HCT116 (cell line): Measurements from ENCODE around the gene RAP1GAP2. TPM values are rescaled to one million over a fixed set of nuclear protein-coding genes. Genes with fewer than 3 reads are reported as not detected.

Experiments used
- ATAC-seq: fragments of 200-7000 bp; cut with Tn5 transposase; 2 replicates; pipeline ENCODE4 v1.9.1; 2020; ENCODE audit warnings: mild to moderate bottlenecking, moderate library complexity
- BruUV-seq: library from RNA; stranded (reverse); fragments of 400-500 nt; replicated peaks from 2 replicates; lab custom pipeline; 2021; lab: Mats Ljungman, UMichigan
- CTCF ChIA-PET: fragments of 300-600 bp; sonication (Branson Sonifier 250); formaldehyde crosslinking; loops from one replicate; lab custom pipeline; 2021; ENCODE audit warnings: antibody characterized with exemption; lab: Charles Lee
- POLR2A ChIA-PET: fragments of 300-600, 350-600 bp; sonication (Branson Sonifier 250); formaldehyde crosslinking; loops from one replicate; lab custom pipeline; 2021; ENCODE audit warnings: antibody characterized with exemption; lab: Charles Lee
- RAD21 ChIA-PET, 2 experiments: fragments of 300-600 bp; sonication (Branson Sonifier 250); formaldehyde crosslinking; loops; one replicate each; lab custom pipeline; 2023; ENCODE audit warnings: low total read pairs in 2 of 2; ENCODE audit not compliant: uncharacterized antibody in 2 of 2, unreplicated experiment in 2 of 2, low non-redundant PET in 1 of 2; lab: Charles Lee
- DNase-seq: peaks from one replicate; pipeline ENCODE4 v3.0.0-alpha.2; 2010; ENCODE audit warnings: low read depth, low spot score
- H2AFZ ChIP-seq: fragments of 200-600 bp; shearing (Covaris generic), sonication (generic); 2 replicates; pipeline ENCODE4 v1.6.1; 2017; ENCODE audit warnings: low read depth, mixed run types, mixed read lengths, antibody characterized with exemption, low read length; ENCODE audit not compliant: poor library complexity, severe bottlenecking
- H3K27ac ChIP-seq: 2 replicates; pipeline ENCODE4 v1.5.1; 2012; ENCODE audit warnings: low read depth, low read length
- H3K27me3 ChIP-seq: fragments of 200-600 bp; sonication (generic); 2 replicates; pipeline ENCODE4 v1.6.1; 2016; ENCODE audit warnings: mixed run types, low read length, mixed read lengths; ENCODE audit not compliant: insufficient read depth
- H3K36me3 ChIP-seq, 2 experiments: fragments of 200-500 bp in 1 of 2; fragments of 200-600 bp in 1 of 2; sonication (Bioruptor generic) in 1 of 2; sonication (generic) in 1 of 2; 2 replicates each; pipeline versions ENCODE4 v1.5.1 to v1.6.1; 2014 to 2016; ENCODE audit warnings: low read length in 2 of 2, inconsistent platforms in 1 of 2, mixed read lengths in 1 of 2, mixed run types in 1 of 2; ENCODE audit not compliant: insufficient read depth in 2 of 2, control insufficient read depth in 1 of 2
- H3K4me1 ChIP-seq, 2 experiments: fragments of 200-600 bp in 1 of 2; sonication (generic) in 1 of 2; 2 replicates each; pipeline versions ENCODE4 v1.5.1 to v1.6.1; 2012 to 2017; ENCODE audit warnings: low read length in 2 of 2, inconsistent platforms in 1 of 2, mild to moderate bottlenecking in 1 of 2, mixed read lengths in 1 of 2, mixed run types in 1 of 2, moderate library complexity in 1 of 2; ENCODE audit not compliant: insufficient read depth in 2 of 2, control insufficient read depth in 1 of 2
- H3K4me2 ChIP-seq: fragments of 200-600 bp; sonication (generic); 2 replicates; pipeline ENCODE4 v1.6.1; 2017; ENCODE audit warnings: mixed run types, low read length, mixed read lengths
- H3K4me3 ChIP-seq, 2 experiments: fragments of 200-600 bp in 1 of 2; sonication (generic) in 1 of 2; replicated peaks in 1 of 2; 2 replicates each; pipeline ENCODE4 v1.5.1; 2011 to 2016; ENCODE audit warnings: low read length in 2 of 2, control low read depth in 1 of 2, low read depth in 1 of 2, mild to moderate bottlenecking in 1 of 2, mixed read lengths in 1 of 2, mixed run types in 1 of 2
- H3K79me2 ChIP-seq: fragments of 200-600 bp; sonication (generic); 2 replicates; pipeline ENCODE4 v1.6.1; 2017; ENCODE audit warnings: mild to moderate bottlenecking, mixed run types, low read length, moderate library complexity, mixed read lengths; ENCODE audit not compliant: insufficient read depth
- H3K9ac ChIP-seq: fragments of 200-600 bp; sonication (generic); 2 replicates; pipeline ENCODE4 v1.6.1; 2016; ENCODE audit warnings: low read length, mixed read lengths
- H3K9me2 ChIP-seq: fragments of 200-600 bp; sonication (generic), shearing (Covaris generic); 2 replicates; pipeline ENCODE4 v1.6.1; 2017; ENCODE audit warnings: mixed run types, mild to moderate bottlenecking, moderate library complexity; ENCODE audit not compliant: insufficient read depth
- H3K9me3 ChIP-seq, 2 experiments: fragments of 200-500 bp in 1 of 2; fragments of 200-600 bp in 1 of 2; sonication (Bioruptor generic) in 1 of 2; sonication (generic) in 1 of 2; 2 replicates each; pipeline ENCODE4 v1.6.1; 2014 to 2017; ENCODE audit warnings: low read length in 2 of 2, mixed read lengths in 2 of 2, inconsistent platforms in 1 of 2, low read depth in 1 of 2, mild to moderate bottlenecking in 1 of 2, mixed run types in 1 of 2, moderate library complexity in 1 of 2; ENCODE audit not compliant: control insufficient read depth in 1 of 2, insufficient read depth in 1 of 2
- H4K20me1 ChIP-seq: fragments of 200-600 bp; sonication (generic), shearing (Covaris generic); 2 replicates; pipeline ENCODE4 v1.6.1; 2017; ENCODE audit warnings: mixed run types, mild to moderate bottlenecking, moderate library complexity; ENCODE audit not compliant: insufficient read depth
- CEBPB ChIP-seq: IDR thresholded peaks from 2 replicates; pipeline ENCODE4 v1.6.1; 2012; ENCODE audit warnings: low read depth
- CTCF ChIP-seq, 3 experiments: fragments of 200-600 bp in 1 of 3; sonication (generic) in 1 of 3; IDR thresholded peaks in 2 of 3; conservative IDR thresholded peaks in 1 of 3; 2 replicates each; pipeline ENCODE4 v1.5.1; 2012 to 2017; ENCODE audit warnings: low read depth in 2 of 3, low read length in 2 of 3, antibody characterized with exemption in 1 of 3, borderline replicate concordance in 1 of 3, control low read depth in 1 of 3, mild to moderate bottlenecking in 1 of 3, mixed read lengths in 1 of 3, mixed run types in 1 of 3, moderate library complexity in 1 of 3; ENCODE audit not compliant: insufficient read depth in 1 of 3
- EGR1 ChIP-seq: IDR thresholded peaks from 2 replicates; pipeline ENCODE4 v1.6.1; 2012; ENCODE audit warnings: low read depth
- ELF1 ChIP-seq: IDR thresholded peaks from 2 replicates; pipeline ENCODE4 v1.6.1; 2012; ENCODE audit warnings: low read depth, borderline replicate concordance
- EZH2 ChIP-seq: fragments of 200-600 bp; sonication (generic); IDR thresholded peaks from 2 replicates; pipeline ENCODE4 v1.6.1; 2017; ENCODE audit warnings: antibody characterized with exemption, mixed run types
- JUND ChIP-seq: IDR thresholded peaks from 2 replicates; pipeline ENCODE4 v1.6.1; 2012
- MAX ChIP-seq: IDR thresholded peaks from 2 replicates; pipeline ENCODE4 v1.6.1; 2012
- RAD21 ChIP-seq: IDR thresholded peaks from 2 replicates; pipeline ENCODE4 v1.6.1; 2012; ENCODE audit warnings: low read depth, mild to moderate bottlenecking
- SP1 ChIP-seq: IDR thresholded peaks from 2 replicates; pipeline ENCODE4 v1.6.1; 2012; ENCODE audit warnings: low read depth
- TCF7L2 ChIP-seq: IDR thresholded peaks from 2 replicates; pipeline ENCODE4 v1.7.0; 2011; ENCODE audit warnings: borderline replicate concordance, inconsistent platforms; ENCODE audit not compliant: insufficient read depth, insufficient read length; ENCODE audit errors: extremely low read depth
- YY1 ChIP-seq: IDR thresholded peaks from 2 replicates; pipeline ENCODE4 v1.6.1; 2011; ENCODE audit warnings: low read length, low read depth, moderate library complexity, mild to moderate bottlenecking; ENCODE audit not compliant: insufficient replicate concordance; ENCODE audit errors: extremely low read depth
- ZBTB33 ChIP-seq: IDR thresholded peaks from 2 replicates; pipeline ENCODE4 v1.6.1; 2011; ENCODE audit warnings: mild to moderate bottlenecking, low read length, moderate library complexity; ENCODE audit not compliant: insufficient replicate concordance; ENCODE audit errors: extremely low read depth
- ZFX ChIP-seq: fragments of 450-650 bp; IDR thresholded peaks from 2 replicates; pipeline ENCODE4 v1.6.1; 2017
- intact Hi-C: fragments of 100-400 bp; cut with micrococcal nuclease; formaldehyde crosslinking; loops from 2 replicates; pipeline ENCODE4 v1.10.0; 2022
- total RNA-seq: library from RNA; stranded (reverse); gene quantifications from one replicate; pipeline ENCODE4 v1.2.1, GENCODE V29; 2021; ENCODE audit not compliant: unreplicated experiment

The RAP1GAP2 gene
- total RNA-seq, 1 experiment from 2014 or later, result 54.6 TPM

GRCh38 chr17:3029213-3029913 lies 233.1 kb downstream of the RAP1GAP2 start:
- Histone ChIP-seq H3K27ac (no peak overlapping the region), H3K79me2 (no peaks in the 10 kb centered on the region), H3K9me3 (no peaks in the 10 kb centered on the region), H3K9ac (no peak overlapping the region), H3K4me2 (no peak overlapping the region), H2AFZ (no peak overlapping the region), H3K27me3 (no peaks in the 10 kb centered on the region), H4K20me1 (no peaks in the 10 kb centered on the region), H3K4me3 (no peak overlapping the region), H3K9me2 (no peaks in the 10 kb centered on the region), H3K4me1 (no peaks in the 10 kb centered on the region), H3K36me3 (peaks cover 10 to 14% of the 10 kb centered on the region in 2 experiments; a peak in 3 of 4 replicates)
- no peak for ATAC-seq
- no TSS peak for BruUV-seq
- CTCF ChIA-PET, result no interaction called here
- no peak for DNase-seq
- TF ChIP-seq JUND (no peak), EZH2 (no peak), MAX (no peak), TCF7L2 (no peak), ELF1 (no peak), CTCF (IDR thresholded peaks at IDR 0.05 in 2 of 3, conservative IDR thresholded peaks at IDR 0.05 in 1 of 3; ENCODE audit: borderline replicate concordance in 1 of 3, insufficient read depth in 1 of 3, low read depth in 2 of 3, low read length in 2 of 3) (no peak)
- RAD21 ChIA-PET, result no interaction called here
- intact Hi-C loops, result no loop called here
- POLR2A ChIA-PET, result no interaction called here

GRCh38 chr17:3030096-3030495 lies 233.9 kb downstream of the RAP1GAP2 start:
- POLR2A ChIA-PET, result no interaction called here

More at GRCh38 chr17:3030096-3030495, 233.9 kb downstream of the RAP1GAP2 start:
- no peak for DNase-seq
- ChIA-PET CTCF (no interaction called here), RAD21 (no interaction called here)
- no peak overlapping the region for H3K4me3 ChIP-seq
- no peak for ATAC-seq
- no peaks in the 10 kb centered on the region for H3K79me2 ChIP-seq
- no peaks in the 10 kb centered on the region for H4K20me1 ChIP-seq
- H3K27me3 ChIP-seq, result no peaks in the 10 kb centered on the region
- no peak overlapping the region for H3K9ac ChIP-seq
- no peak overlapping the region for H3K27ac ChIP-seq
- no peak overlapping the region for H3K4me2 ChIP-seq
- peaks cover 7 to 14% of the 10 kb centered on the region in 2 experiments; a peak in 3 of 4 replicates for H3K36me3 ChIP-seq
- intact Hi-C loops, result no loop called here
- H2AFZ ChIP-seq, result no peak overlapping the region
- BruUV-seq, result no TSS peak
- TF ChIP-seq RAD21 (no peak), ZBTB33 (no peak), ZFX (no peak), YY1 (no peak), ELF1 (no peak), CEBPB (no peak), EGR1 (no peak), SP1 (no peak), EZH2 (no peak)
- no peaks in the 10 kb centered on the region for H3K4me1 ChIP-seq
- H3K9me3 ChIP-seq, result no peaks in the 10 kb centered on the region
- H3K9me2 ChIP-seq, result no peaks in the 10 kb centered on the region
